ENCODE measurements around the gene FEM1A.

GRCh38 chr19:4816202-4816949 lies 24.8 kb downstream of the FEM1A start:
- TF ChIP-seq, protein P1, sequence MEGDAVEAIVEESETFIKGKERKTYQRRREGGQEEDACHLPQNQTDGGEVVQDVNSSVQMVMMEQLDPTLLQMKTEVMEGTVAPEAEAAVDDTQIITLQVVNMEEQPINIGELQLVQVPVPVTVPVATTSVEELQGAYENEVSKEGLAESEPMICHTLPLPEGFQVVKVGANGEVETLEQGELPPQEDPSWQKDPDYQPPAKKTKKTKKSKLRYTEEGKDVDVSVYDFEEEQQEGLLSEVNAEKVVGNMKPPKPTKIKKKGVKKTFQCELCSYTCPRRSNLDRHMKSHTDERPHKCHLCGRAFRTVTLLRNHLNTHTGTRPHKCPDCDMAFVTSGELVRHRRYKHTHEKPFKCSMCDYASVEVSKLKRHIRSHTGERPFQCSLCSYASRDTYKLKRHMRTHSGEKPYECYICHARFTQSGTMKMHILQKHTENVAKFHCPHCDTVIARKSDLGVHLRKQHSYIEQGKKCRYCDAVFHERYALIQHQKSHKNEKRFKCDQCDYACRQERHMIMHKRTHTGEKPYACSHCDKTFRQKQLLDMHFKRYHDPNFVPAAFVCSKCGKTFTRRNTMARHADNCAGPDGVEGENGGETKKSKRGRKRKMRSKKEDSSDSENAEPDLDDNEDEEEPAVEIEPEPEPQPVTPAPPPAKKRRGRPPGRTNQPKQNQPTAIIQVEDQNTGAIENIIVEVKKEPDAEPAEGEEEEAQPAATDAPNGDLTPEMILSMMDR (IDR thresholded peaks at IDR 0.05), result no peak
- no peak for TF ChIP-seq EZH2 (IDR thresholded peaks at IDR 0.05; ENCODE audit: borderline replicate concordance, insufficient read depth, low read depth, low read length, poor library complexity, severe bottlenecking)
